ENCODE measurements around the gene HDAC9.

DNA sequence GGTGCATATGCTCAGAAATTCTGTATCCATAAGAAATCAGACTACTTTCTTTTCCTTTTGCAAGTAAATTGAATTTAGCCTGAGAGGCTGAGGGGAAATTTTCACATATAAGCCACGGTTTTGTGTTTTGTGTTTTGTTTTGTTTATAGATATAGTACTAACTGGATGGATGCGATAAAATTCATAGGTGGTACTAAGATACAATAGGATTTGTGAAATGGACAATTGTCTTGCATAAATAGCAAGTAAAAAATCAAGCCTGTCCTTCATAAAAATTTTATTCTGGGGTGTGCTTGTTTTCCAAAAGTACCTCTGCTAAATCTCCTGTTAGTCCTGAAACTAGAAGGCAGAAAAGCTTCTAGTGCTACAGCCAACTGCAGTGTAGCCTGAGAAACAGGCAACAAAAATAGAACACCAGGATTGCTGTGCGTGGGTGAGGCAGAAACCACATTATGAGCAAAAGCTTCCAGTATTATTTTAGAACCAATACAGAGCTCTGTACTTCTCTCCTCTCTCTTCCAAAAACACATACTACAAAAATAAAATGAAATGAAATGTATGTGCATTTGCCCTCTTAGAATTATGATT lies 634 bp upstream of the HDAC9 start:
- TF ChIP-seq, protein P1, sequence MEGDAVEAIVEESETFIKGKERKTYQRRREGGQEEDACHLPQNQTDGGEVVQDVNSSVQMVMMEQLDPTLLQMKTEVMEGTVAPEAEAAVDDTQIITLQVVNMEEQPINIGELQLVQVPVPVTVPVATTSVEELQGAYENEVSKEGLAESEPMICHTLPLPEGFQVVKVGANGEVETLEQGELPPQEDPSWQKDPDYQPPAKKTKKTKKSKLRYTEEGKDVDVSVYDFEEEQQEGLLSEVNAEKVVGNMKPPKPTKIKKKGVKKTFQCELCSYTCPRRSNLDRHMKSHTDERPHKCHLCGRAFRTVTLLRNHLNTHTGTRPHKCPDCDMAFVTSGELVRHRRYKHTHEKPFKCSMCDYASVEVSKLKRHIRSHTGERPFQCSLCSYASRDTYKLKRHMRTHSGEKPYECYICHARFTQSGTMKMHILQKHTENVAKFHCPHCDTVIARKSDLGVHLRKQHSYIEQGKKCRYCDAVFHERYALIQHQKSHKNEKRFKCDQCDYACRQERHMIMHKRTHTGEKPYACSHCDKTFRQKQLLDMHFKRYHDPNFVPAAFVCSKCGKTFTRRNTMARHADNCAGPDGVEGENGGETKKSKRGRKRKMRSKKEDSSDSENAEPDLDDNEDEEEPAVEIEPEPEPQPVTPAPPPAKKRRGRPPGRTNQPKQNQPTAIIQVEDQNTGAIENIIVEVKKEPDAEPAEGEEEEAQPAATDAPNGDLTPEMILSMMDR (IDR thresholded peaks at IDR 0.05) = no peak
- no peak for TF ChIP-seq ZFX (IDR thresholded peaks at IDR 0.05; ENCODE audit: borderline replicate concordance)

Measured in 22Rv1 (cell line).